Lower lobe of right lung (tissue), 2 donors: ENCODE measurements around the gene ACTRT3. TPM values are rescaled to one million over a fixed set of nuclear protein-coding genes. Genes with fewer than 3 reads are reported as not detected.

Source experiments
- ATAC-seq, 2 donors: fragments of 200-7000 bp; cut with Tn5 transposase; one replicate each; pipeline ENCODE4 v1.9.1; 2020 to 2022; ENCODE audit warnings: mild to moderate bottlenecking in 2 of 2, moderate library complexity in 2 of 2
- DNase-seq: peaks from one replicate; pipeline ENCODE4 v3.0.0-alpha.2; 2020
- H3K27ac ChIP-seq: fragments of 200-600 bp; one replicate; pipeline ENCODE4 v1.8.0; 2022
- H3K27me3 ChIP-seq: fragments of 200-600 bp; one replicate; pipeline ENCODE4 v1.8.0; 2022; ENCODE audit warnings: low read depth
- H3K36me3 ChIP-seq: fragments of 200-600 bp; one replicate; pipeline ENCODE4 v1.8.0; 2022; ENCODE audit warnings: mild to moderate bottlenecking
- H3K4me1 ChIP-seq: fragments of 200-600 bp; one replicate; pipeline ENCODE4 v1.8.0; 2022
- H3K4me3 ChIP-seq: fragments of 200-600 bp; one replicate; pipeline ENCODE4 v1.8.0; 2022; ENCODE audit warnings: mild to moderate bottlenecking
- H3K9me3 ChIP-seq: fragments of 200-600 bp; one replicate; pipeline ENCODE4 v1.8.0; 2022
- CTCF ChIP-seq: fragments of 200-600 bp; IDR thresholded peaks from one replicate; pipeline ENCODE4 v1.8.0; 2022; ENCODE audit warnings: antibody characterized with exemption, mild to moderate bottlenecking
- intact Hi-C: fragments of 100-400 bp; cut with DNase I; formaldehyde crosslinking; loops from one replicate; pipeline ENCODE4 v1.11.0; 2022
- total RNA-seq: library from RNA; stranded (reverse); fragmentation: NEBNext Ultra II Directional; extraction: Animal tissue kit (Norgen Biotek cat#: 25700); gene quantifications from one replicate; pipeline ENCODE4 v1.2.1, GENCODE V29; 2021
- donor health status: DM: no; HTN: yes; CAD: no; lungs with severe emphysema.

ACTRT3 gene
- total RNA-seq, 1 donor from 2014 or later = 0.92 TPM

DNA sequence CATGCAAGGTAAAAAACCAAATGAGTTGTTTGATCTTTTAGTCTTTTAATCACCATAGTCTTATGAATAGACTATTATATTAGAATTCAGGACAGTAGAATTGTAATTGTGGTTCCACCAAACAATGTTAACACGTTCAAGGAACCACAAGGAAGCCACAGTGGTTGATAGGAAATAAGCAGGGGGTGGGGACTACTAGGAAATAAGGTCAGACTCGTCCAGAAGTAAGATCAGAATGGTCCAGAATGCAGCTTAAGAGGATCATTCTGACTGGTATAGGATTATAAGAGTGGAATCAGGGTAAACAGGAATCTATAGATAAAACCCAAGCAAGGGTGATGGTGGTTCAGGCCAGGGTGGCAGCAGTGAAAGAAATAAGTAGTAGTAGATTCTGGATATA lies 11.4 kb upstream of the ACTRT3 start:
- no peaks in the 10 kb centered on the region for H3K27me3 ChIP-seq
- intact Hi-C loops = no loop called here
- peaks cover 5% of the 10 kb centered on the region for H3K4me1 ChIP-seq
- H3K4me3 ChIP-seq = no peak overlapping the region
- DNase-seq (no peak), ATAC-seq (no peak)
- no peak overlapping the region for H3K27ac ChIP-seq
- H3K36me3 ChIP-seq = peaks cover 98% of the 10 kb centered on the region
- no peak for TF ChIP-seq CTCF
- H3K9me3 ChIP-seq = no peaks in the 10 kb centered on the region

GRCh38 chr3:169777822-169778221 lies 8.5 kb upstream of the ACTRT3 start:
- Histone ChIP-seq H3K27ac (no peak overlapping the region), H3K4me3 (no peak overlapping the region), H3K36me3 (peaks cover 85% of the 10 kb centered on the region), H3K27me3 (no peaks in the 10 kb centered on the region), H3K4me1 (peaks cover 25% of the 10 kb centered on the region), H3K9me3 (no peaks in the 10 kb centered on the region)
- intact Hi-C loops = no loop called here
- no peak for ATAC-seq
- TF ChIP-seq CTCF = no peak
- DNase-seq = no peak

DNA sequence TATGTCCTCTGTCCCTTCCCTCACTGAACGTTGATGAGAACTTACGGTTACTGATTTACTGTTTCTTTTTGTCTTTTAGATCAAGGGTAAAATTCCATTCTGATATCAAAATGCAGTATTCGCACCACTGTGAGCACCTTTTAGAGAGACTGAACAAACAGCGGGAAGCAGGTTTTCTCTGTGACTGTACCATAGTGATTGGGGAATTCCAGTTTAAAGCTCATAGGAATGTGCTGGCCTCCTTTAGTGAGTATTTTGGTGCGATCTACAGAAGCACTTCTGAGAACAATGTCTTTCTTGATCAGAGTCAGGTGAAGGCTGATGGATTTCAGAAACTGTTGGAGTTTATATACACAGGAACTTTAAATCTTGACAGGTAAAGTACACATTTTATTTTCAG lies 4.8 kb upstream of the ACTRT3 start:
- DNase-seq (no peak), ATAC-seq (no peak)
- TF ChIP-seq CTCF = no peak
- intact Hi-C loops = no loop called here
- Histone ChIP-seq H3K36me3 (peaks cover 49% of the 10 kb centered on the region), H3K27me3 (no peaks in the 10 kb centered on the region), H3K4me1 (peaks cover 25% of the 10 kb centered on the region), H3K9me3 (no peaks in the 10 kb centered on the region), H3K27ac (peak overlapping the region; percentile 99), H3K4me3 (peak overlapping the region; percentile 95)

GRCh38 chr3:169772897-169773816 lies 3.8 kb upstream of the ACTRT3 start, which contains the start of gene MYNN:
Gene MYNN (plus strand): TSS chr3:169773396. CDS start chr3:169774296, 900 bp downstream.
- DNase-seq = peak; percentile 94
- no peaks in the 10 kb centered on the region for H3K27me3 ChIP-seq
- H3K4me1 ChIP-seq = peaks cover 25% of the 10 kb centered on the region
- peaks cover 39% of the 10 kb centered on the region for H3K36me3 ChIP-seq
- peak; percentile 95 to 96 for ATAC-seq
- TF ChIP-seq CTCF = peak; percentile 21
- H3K27ac ChIP-seq = peak within 1 kb of the TSS; percentile 99
- peak within 1 kb of the TSS; percentile 95 for H3K4me3 ChIP-seq
- intact Hi-C loops = no loop called here
- H3K9me3 ChIP-seq = no peaks in the 10 kb centered on the region

DNA sequence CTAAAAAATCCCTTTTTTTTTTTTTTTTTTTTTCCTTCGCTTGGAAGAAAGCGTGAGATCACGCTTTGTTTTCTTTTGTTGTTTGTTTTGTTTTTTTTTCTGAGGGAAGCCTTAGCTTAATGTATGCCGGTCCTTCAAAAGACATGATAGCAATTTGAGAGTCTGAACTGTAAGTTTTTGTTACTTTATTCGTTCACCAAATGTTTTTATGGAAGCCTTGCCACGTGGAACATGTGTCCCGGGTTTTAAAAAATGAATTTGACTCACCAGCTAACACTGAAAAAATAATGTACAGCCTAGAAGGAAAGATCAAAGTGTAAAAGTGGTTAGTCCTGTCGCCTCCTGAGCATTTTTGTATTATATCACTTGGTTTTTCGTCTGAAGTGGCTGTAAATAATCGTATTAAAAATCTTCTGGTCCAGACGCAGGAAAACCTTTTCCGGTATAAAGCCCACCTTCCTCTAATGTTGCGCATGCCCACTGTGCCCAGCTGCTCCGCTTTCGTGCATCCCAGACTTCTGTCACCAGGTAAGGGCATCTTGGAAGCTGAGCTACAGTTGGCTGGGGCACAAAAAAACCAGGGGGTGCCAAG lies 3.0 kb upstream of the ACTRT3 start:
- Histone ChIP-seq H3K27me3 (no peaks in the 10 kb centered on the region), H3K27ac (peak overlapping the region; percentile 99), H3K9me3 (no peaks in the 10 kb centered on the region), H3K4me1 (peaks cover 25% of the 10 kb centered on the region), H3K4me3 (peak overlapping the region; percentile 95), H3K36me3 (peaks cover 32% of the 10 kb centered on the region)
- ATAC-seq (peak; percentile 83 to 88), DNase-seq (peak; percentile 79)
- intact Hi-C loops = no loop called here
- no peak for TF ChIP-seq CTCF
